Tibial nerve (tissue), 4 donors: ENCODE results near the gene SDHAF1.

Source experiments
- CTCF ChIP-seq, 5 experiments: fragments of 200-600 bp in 3 of 5; fragments of 450-650 bp in 2 of 5; sonication (generic) in 3 of 5; IDR thresholded peaks; one replicate each; pipeline ENCODE4 v1.5.1; 2016 to 2019; ENCODE audit warnings: antibody characterized with exemption in 5 of 5, mild to moderate bottlenecking in 3 of 5, moderate library complexity in 2 of 5
- EP300 ChIP-seq, 2 donors: sonication (generic); formaldehyde crosslinking; IDR thresholded peaks; one replicate each; pipeline ENCODE4 v1.6.1; 2017; ENCODE audit warnings: antibody characterized with exemption in 2 of 2, mild to moderate bottlenecking in 1 of 2
- POLR2A ChIP-seq, 2 donors: fragments of 450-650 bp; IDR thresholded peaks; one replicate each; pipeline ENCODE4 v1.6.1; 2017; ENCODE audit warnings: antibody characterized with exemption in 2 of 2, mild to moderate bottlenecking in 2 of 2, moderate library complexity in 2 of 2

- TF ChIP-seq EP300 (IDR thresholded peaks at IDR 0.05) = no peak
- TF ChIP-seq CTCF (IDR thresholded peaks at IDR 0.05) = no peak
- no peak for TF ChIP-seq POLR2A (IDR thresholded peaks at IDR 0.05)
Observed at GRCh38 chr19:35986111-35986510, 8.9 kb upstream of the SDHAF1 start.
